IMR-90 (cell line): ENCODE data around the gene KIAA0825. TPM values are rescaled to one million over a fixed set of nuclear protein-coding genes. Genes with fewer than 3 reads are reported as not detected.

Experiments used
- ATAC-seq: fragments of 200-7000 bp; cut with Tn5 transposase; 2 replicates; pipeline ENCODE4 v1.9.1; 2020; ENCODE audit warnings: low read depth, mild to moderate bottlenecking, moderate library complexity
- BruUV-seq: library from RNA; stranded (reverse); fragments of 400-500 nt; replicated peaks from 2 replicates; lab custom pipeline; 2021; lab: Mats Ljungman, UMichigan
- CTCF ChIA-PET: fragments of 300-600 bp; formaldehyde crosslinking; extraction: SDS; loops from one replicate; lab custom pipeline; 2021; ENCODE audit warnings: antibody characterized with exemption; lab: Yijun Ruan, JAX
- POLR2A ChIA-PET: fragments of 300-600 bp; sonication (Branson Sonifier 250); formaldehyde crosslinking; loops from one replicate; lab custom pipeline; 2022; ENCODE audit warnings: antibody characterized with exemption; ENCODE audit not compliant: unreplicated experiment; lab: Charles Lee
- DNase-seq: peaks from one replicate; pipeline ENCODE4 v3.0.0; 2013
- H2AFZ ChIP-seq: replicated peaks from 2 replicates; pipeline ENCODE3; 2013; ENCODE audit warnings: low read length, mild to moderate bottlenecking; ENCODE audit not compliant: poor library complexity
- H2AK5ac ChIP-seq: 2 replicates; pipeline ENCODE4 v1.6.1; 2013; ENCODE audit warnings: low read depth, low read length, inconsistent platforms
- H2AK9ac ChIP-seq: replicated peaks from 2 replicates; pipeline ENCODE3; 2013; ENCODE audit warnings: mild to moderate bottlenecking, low read depth, low read length, moderate library complexity; ENCODE audit not compliant: poor library complexity
- H2BK120ac ChIP-seq: 2 replicates; pipeline ENCODE4 v1.6.1; 2013; ENCODE audit warnings: low read depth, low read length, inconsistent platforms
- H2BK15ac ChIP-seq: 3 replicates; pipeline ENCODE4 v1.6.1; 2013; ENCODE audit warnings: low read depth, low read length, inconsistent platforms
- H2BK20ac ChIP-seq: 2 replicates; pipeline ENCODE4 v1.6.1; 2013; ENCODE audit warnings: low read depth, mild to moderate bottlenecking, inconsistent platforms, low read length, moderate library complexity
- H2BK5ac ChIP-seq: 2 replicates; pipeline ENCODE4 v1.6.1; 2013; ENCODE audit warnings: mild to moderate bottlenecking, low read depth, low read length, inconsistent platforms; ENCODE audit not compliant: poor library complexity, severe bottlenecking
- H3K14ac ChIP-seq: replicated peaks from 2 replicates; pipeline ENCODE4 v1.6.1; 2013; ENCODE audit warnings: low read depth, low read length, inconsistent platforms
- H3K18ac ChIP-seq: 2 replicates; pipeline ENCODE4 v1.6.1; 2013; ENCODE audit warnings: low read depth, low read length, control low read depth
- H3K23ac ChIP-seq: 2 replicates; pipeline ENCODE4 v1.6.1; 2013; ENCODE audit warnings: low read depth, low read length, inconsistent platforms
- H3K27ac ChIP-seq: 2 replicates; pipeline ENCODE4 v1.5.1; 2013; ENCODE audit warnings: mild to moderate bottlenecking, control low read depth, low read length; ENCODE audit not compliant: insufficient read depth
- H3K27me3 ChIP-seq: 2 replicates; pipeline ENCODE4 v1.6.1; 2013; ENCODE audit warnings: low read length; ENCODE audit not compliant: control insufficient read depth, insufficient read depth
- H3K36me3 ChIP-seq: 2 replicates; pipeline ENCODE4 v1.6.1; 2013; ENCODE audit warnings: low read length, mixed read lengths; ENCODE audit not compliant: control insufficient read depth, insufficient read depth
- H3K4ac ChIP-seq: 2 replicates; pipeline ENCODE4 v1.6.1; 2013; ENCODE audit warnings: low read depth, low read length, inconsistent platforms
- H3K4me1 ChIP-seq: 2 replicates; pipeline ENCODE4 v1.6.1; 2013; ENCODE audit warnings: low read length, mixed read lengths; ENCODE audit not compliant: control insufficient read depth, insufficient read depth
- H3K4me2 ChIP-seq: 2 replicates; pipeline ENCODE4 v1.6.1; 2013; ENCODE audit warnings: low read depth, mild to moderate bottlenecking, control low read depth, low read length, moderate library complexity
- H3K4me3 ChIP-seq: 2 replicates; pipeline ENCODE4 v1.5.1; 2013; ENCODE audit warnings: low read depth, mild to moderate bottlenecking, control low read depth, low read length, moderate library complexity; ENCODE audit not compliant: insufficient read depth
- H3K56ac ChIP-seq: 2 replicates; pipeline ENCODE4 v1.6.1; 2013; ENCODE audit warnings: low read length, inconsistent platforms; ENCODE audit not compliant: insufficient read depth; ENCODE audit errors: extremely low read depth
- H3K79me1 ChIP-seq, 2 experiments: 2 replicates each; pipeline ENCODE4 v1.6.1; 2013; ENCODE audit warnings: low read length in 2 of 2, inconsistent platforms in 1 of 2, low read depth in 1 of 2
- H3K9ac ChIP-seq: 2 replicates; pipeline ENCODE4 v1.6.1; 2013; ENCODE audit warnings: low read depth, low read length, control low read depth
- H3K9me1 ChIP-seq: 2 replicates; pipeline ENCODE4 v1.6.1; 2013; ENCODE audit warnings: low read length, inconsistent platforms; ENCODE audit not compliant: insufficient read depth
- H3K9me3 ChIP-seq: 2 replicates; pipeline ENCODE4 v1.6.1; 2013; ENCODE audit warnings: low read length; ENCODE audit not compliant: control insufficient read depth, insufficient read depth
- H4K20me1 ChIP-seq: 2 replicates; pipeline ENCODE4 v1.6.1; 2013; ENCODE audit warnings: low read length, inconsistent platforms; ENCODE audit not compliant: insufficient read depth
- H4K5ac ChIP-seq: 2 replicates; pipeline ENCODE4 v1.6.1; 2013; ENCODE audit warnings: mild to moderate bottlenecking, low read depth, low read length, control low read depth
- H4K8ac ChIP-seq, 2 experiments: 2 replicates each; pipeline ENCODE4 v1.6.1; 2013; ENCODE audit warnings: low read depth in 2 of 2, low read length in 2 of 2, control low read depth in 1 of 2, inconsistent platforms in 1 of 2
- H4K91ac ChIP-seq: 2 replicates; pipeline ENCODE4 v1.6.1; 2013; ENCODE audit warnings: low read depth, low read length, inconsistent platforms; ENCODE audit not compliant: insufficient read depth
- CEBPB ChIP-seq: IDR thresholded peaks from 2 replicates; pipeline ENCODE4 v1.6.1; 2012; ENCODE audit warnings: low read depth, low read length, improper control_type of control experiment
- CHD1 ChIP-seq: IDR thresholded peaks from 2 replicates; pipeline ENCODE4 v1.6.1; 2012; ENCODE audit warnings: low read depth, low read length, improper control_type of control experiment
- FOS ChIP-seq: fragments of 150-350 bp; IDR thresholded peaks from 2 replicates; pipeline ENCODE4 v1.6.1; 2016; ENCODE audit warnings: low read depth, low read length
- POLR2A ChIP-seq: IDR thresholded peaks from 2 replicates; pipeline ENCODE4 v1.6.1; 2012; ENCODE audit warnings: mild to moderate bottlenecking, low read depth, low read length
- RAD21 ChIP-seq: IDR thresholded peaks from 2 replicates; pipeline ENCODE4 v1.6.1; 2012; ENCODE audit warnings: low read length, improper control_type of control experiment
- RCOR1 ChIP-seq: IDR thresholded peaks from 2 replicates; pipeline ENCODE4 v1.6.1; 2012; ENCODE audit warnings: mild to moderate bottlenecking, low read length, improper control_type of control experiment; ENCODE audit not compliant: insufficient replicate concordance
- dilution Hi-C: fragments of 300-500 bp; cut with HindIII; formaldehyde crosslinking; loops from one replicate; pipeline ENCODE4 v1.14.3; 2018; ENCODE audit warnings: low sequenced_read_pairs; ENCODE audit not compliant: unreplicated experiment
- in situ Hi-C: fragments of 300-500 bp; cut with MboI; formaldehyde crosslinking; loops from 3 replicates; pipeline ENCODE4 v1.14.3; 2019; ENCODE audit warnings: low sequenced_read_pairs, inconsistent platforms, mixed read lengths
- intact Hi-C: fragments of 100-400 bp; cut with micrococcal nuclease; formaldehyde crosslinking; loops from 2 replicates; pipeline ENCODE4 v1.10.0; 2022
- polyA plus RNA-seq, 3 experiments: library from polyadenylated mRNA; depleted of rRNA; stranded (reverse); fragments of >200 nt; gene quantifications; 2 replicates each; pipeline ENCODE4 v1.2.3, GENCODE V29; 2012; ENCODE audit warnings: low replicate concordance in 1 of 3
- total RNA-seq: library from RNA; depleted of rRNA; stranded (reverse); fragments of >200 nt; gene quantifications from 2 replicates; pipeline ENCODE4 v1.2.3, GENCODE V29; 2012

Gene KIAA0825
- total and polyA plus RNA-seq, 2 of the 4 experiments (the other 2 are of a cell fraction): 0.46 to 1.8 TPM

DNA sequence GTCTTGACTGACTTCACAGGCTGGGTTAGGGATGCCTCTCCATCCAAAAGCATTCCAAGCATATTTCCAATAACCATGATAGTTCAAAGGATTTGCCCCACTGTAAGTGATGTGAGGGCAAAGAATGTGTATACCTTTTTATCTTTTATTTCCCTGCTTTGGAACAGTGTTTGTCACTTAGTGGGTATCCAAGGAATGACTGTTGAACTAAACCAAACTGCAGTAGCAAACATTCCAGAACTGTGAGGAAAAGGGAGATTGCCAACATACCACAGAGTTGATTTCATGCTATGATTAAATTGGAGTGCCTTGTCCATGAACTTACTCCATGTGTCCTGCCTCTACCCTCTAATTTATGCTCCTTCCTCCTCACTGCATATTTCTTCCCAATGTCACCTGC is 400.0 kb downstream of the KIAA0825 start:
- no peaks in the 10 kb centered on the region for H4K20me1 ChIP-seq
- H2BK20ac ChIP-seq: peak overlapping the region; percentile 44; the same call in 1 of the 2 replicates
- H2AFZ ChIP-seq: no peak overlapping the region
- peak overlapping the region; percentile 99 for H2BK5ac ChIP-seq
- ATAC-seq (peak; percentile 89), DNase-seq (peak; percentile 86)
- no peak overlapping the region for H4K91ac ChIP-seq
- H3K18ac ChIP-seq: peak overlapping the region; percentile 72; the same call in 1 of the 2 replicates
- H3K4me3 ChIP-seq: no peak overlapping the region
- H2AK9ac ChIP-seq: no peak overlapping the region
- BruUV-seq: no TSS peak
- H3K56ac ChIP-seq: no peak overlapping the region
- peaks cover 2% of the 10 kb centered on the region; the same call in 1 of the 2 replicates for H3K9me1 ChIP-seq
- H2BK15ac ChIP-seq: no peak overlapping the region
- ChIA-PET CTCF (no interaction called here), POLR2A (no interaction called here)
- no peak overlapping the region; the same call in 1 of the 2 replicates for H4K5ac ChIP-seq
- H3K23ac ChIP-seq: no peak overlapping the region
- peak overlapping the region in 1 of 2 experiments; percentile 68; a peak in 1 of 4 replicates for H4K8ac ChIP-seq
- no peaks in the 10 kb centered on the region for H3K36me3 ChIP-seq
- H3K4me1 ChIP-seq: peaks cover 4% of the 10 kb centered on the region; the same call in 1 of the 2 replicates
- H3K4ac ChIP-seq: peak overlapping the region; percentile 19; the same call in 1 of the 2 replicates
- peak overlapping the region; percentile 81 for H2BK120ac ChIP-seq
- dilution Hi-C loops (no loop called here), in situ Hi-C loops (no loop called here), intact Hi-C loops (loop anchor here (2.0 to 5.0 kb wide), 2 partner anchors 22 to 611 kb away; no protein-coding TSS in a partner anchor)
- no peak overlapping the region for H3K27ac ChIP-seq
- H3K9ac ChIP-seq: no peak overlapping the region
- peak overlapping the region; percentile 26; the same call in 1 of the 2 replicates for H3K4me2 ChIP-seq
- TF ChIP-seq RAD21 (no peak), CEBPB (peak; percentile 21; the same call in 1 of the 2 replicates), FOS (no peak), RCOR1 (no peak), POLR2A (no peak), CHD1 (no peak)
- H3K79me1 ChIP-seq: no peaks in the 10 kb centered on the region
- H3K27me3 ChIP-seq: no peaks in the 10 kb centered on the region
- no peak overlapping the region for H2AK5ac ChIP-seq
- H3K9me3 ChIP-seq: no peaks in the 10 kb centered on the region
- H3K14ac ChIP-seq: no peak overlapping the region
